ENCODE data around the gene IL22RA2. TPM values are rescaled to one million over a fixed set of nuclear protein-coding genes. Genes with fewer than 3 reads are reported as not detected.

IL22RA2 gene
- total and polyA plus RNA-seq, 9 of the 15 experiments (the other 6 are each of a cell fraction or from before 2014, with no cell fraction given): 0.03 TPM; not detected in 8

GRCh38 chr6:137094411-137095008, 78.9 kb downstream of the IL22RA2 start (continued):
- TF ChIP-seq PREB (CRISPR knock-in tag; IDR thresholded peaks at IDR 0.05): no peak
- TF ChIP-seq CTCF (IDR thresholded peaks at IDR 0.05 in 2 of 3, conservative IDR thresholded peaks at IDR 0.05 in 1 of 3; ENCODE audit: insufficient read depth in 2 of 3, low read depth in 1 of 3, low read length in 3 of 3): peak; percentile 68 to 91 (median 72)
- no peak for TF ChIP-seq CREB3L1 (IDR thresholded peaks at IDR 0.05; ENCODE audit: borderline replicate concordance, low read depth)
- 0 out of 4 replicates have a peak, but pooled peaks of 1 of the 2 experiments have one; percentile 14 for TF ChIP-seq RCOR1 (IDR thresholded peaks at IDR 0.05; ENCODE audit: borderline replicate concordance in 1 of 2, low read depth in 2 of 2, low read length in 2 of 2)
- TF ChIP-seq RAD21 (CRISPR knock-in tag; conservative IDR thresholded peaks at IDR 0.05 in 1 of 2, IDR thresholded peaks at IDR 0.05 in 1 of 2): peak; percentile 97 to 98
- no peak for TF ChIP-seq GTF2F1 (IDR thresholded peaks at IDR 0.05; ENCODE audit: low read depth, low read length)
- no peak for TF ChIP-seq SREBF1 (IDR thresholded peaks at IDR 0.05; ENCODE audit: borderline replicate concordance, low read depth, low read length)
- no peak for TF ChIP-seq ZNF263 (CRISPR knock-in tag; IDR thresholded peaks at IDR 0.05; ENCODE audit: borderline replicate concordance)

Other genes with a start within 250 kb of the IL22RA2 start
- gene IL20RA, start 128.7 kb downstream of the IL22RA2 start, total RNA-seq (2014; rRNA removed): not detected in 2 replicates
- not detected in 2 replicates for gene IL20RA, start 128.7 kb downstream of the IL22RA2 start, total RNA-seq (2014; rRNA removed; fragmentation: Illumina TruSeq; extraction: Trizol)
- gene IL20RA, start 128.7 kb downstream of the IL22RA2 start, total RNA-seq (2015; rRNA removed; fragmentation: Illumina TruSeq; extraction: Trizol): not detected in 2 replicates
- not detected in 2 replicates for gene IL20RA, start 128.7 kb downstream of the IL22RA2 start, total RNA-seq (2021)
- not detected in 2 replicates for gene IL20RA, start 128.7 kb downstream of the IL22RA2 start, polyA plus RNA-seq (2011; rRNA removed)
- gene IL20RA, start 128.7 kb downstream of the IL22RA2 start, polyA plus RNA-seq (2014; fragmentation: Illumina TruSeq; extraction: Trizol): not detected in 2 replicates
- not detected for gene IL20RA, start 128.7 kb downstream of the IL22RA2 start, polyA plus RNA-seq (2014; fragmentation: Nextera tagmentation; extraction: Ambion mirVana)
- not detected in 2 replicates for gene IL20RA, start 128.7 kb downstream of the IL22RA2 start, polyA plus RNA-seq (2014; rRNA removed)
- 13.4 and 14.7 TPM in 2 replicates for gene IFNGR1, start 45.7 kb upstream of the IL22RA2 start, total RNA-seq (2014; rRNA removed)
- gene IFNGR1, start 45.7 kb upstream of the IL22RA2 start, total RNA-seq (2014; rRNA removed; fragmentation: Illumina TruSeq; extraction: Trizol): 26.7 and 31.3 TPM in 2 replicates
- 33.4 and 38.9 TPM in 2 replicates for gene IFNGR1, start 45.7 kb upstream of the IL22RA2 start, total RNA-seq (2015; rRNA removed; fragmentation: Illumina TruSeq; extraction: Trizol)
- 16.8 and 17.7 TPM in 2 replicates for gene IFNGR1, start 45.7 kb upstream of the IL22RA2 start, total RNA-seq (2021)
- 33.0 and 52.5 TPM in 2 replicates for gene IFNGR1, start 45.7 kb upstream of the IL22RA2 start, polyA plus RNA-seq (2011; rRNA removed)
- gene IFNGR1, start 45.7 kb upstream of the IL22RA2 start, polyA plus RNA-seq (2014; fragmentation: Illumina TruSeq; extraction: Trizol): 22.4 and 26.7 TPM in 2 replicates
- gene IFNGR1, start 45.7 kb upstream of the IL22RA2 start, polyA plus RNA-seq (2014; fragmentation: Nextera tagmentation; extraction: Ambion mirVana): 10 to 100 TPM; 41.5 to 47.0 TPM
- 19.3 and 21.2 TPM in 2 replicates for gene IFNGR1, start 45.7 kb upstream of the IL22RA2 start, polyA plus RNA-seq (2014; rRNA removed)

All from K562 (cell line).